Adrenal gland (tissue), 12 donors: Measurements from ENCODE around the gene RER1. TPM values are rescaled to one million over a fixed set of nuclear protein-coding genes. Genes with fewer than 3 reads are reported as not detected.
A peak's percentile ranks its signal among the peaks of the same experiment; 100 is the strongest.

Experiments
- DNase-seq, 7 donors: peaks; one replicate each; pipeline ENCODE4 v3.0.0-alpha.2; 2019 to 2020
- H3K27ac ChIP-seq, 5 donors: fragments of 200-600 bp; sonication (generic) in 4 of 5; 1 replicate in 3 of 5; 2 replicates in 2 of 5; pipeline versions ENCODE4 v1.5.1 to v1.8.0; 2016 to 2020; ENCODE audit warnings: mild to moderate bottlenecking in 1 of 5
- H3K27me3 ChIP-seq: fragments of 200-600 bp; 2 replicates; pipeline ENCODE4 v1.8.0; 2021
- H3K36me3 ChIP-seq, 2 donors: fragments of 200-600 bp; replicated peaks in 1 of 2; 1 replicate in 1 of 2; 2 replicates in 1 of 2; pipeline versions ENCODE4 v1.5.1 to v1.8.0; 2018 to 2022
- H3K4me1 ChIP-seq, 2 donors: fragments of 200-600 bp; replicated peaks in 1 of 2; 1 replicate in 1 of 2; 2 replicates in 1 of 2; pipeline versions ENCODE4 v1.5.1 to v1.8.0; 2018 to 2021
- H3K4me3 ChIP-seq, 4 donors: fragments of 200-600 bp; sonication (generic) in 3 of 4; one replicate each; pipeline ENCODE4 v1.5.1; 2016 to 2018
- H3K9me3 ChIP-seq, 3 donors: fragments of 200-600 bp; sonication (generic) in 1 of 3; replicated peaks in 1 of 3; 1 replicate in 2 of 3; 2 replicates in 1 of 3; pipeline versions ENCODE4 v1.5.1 to v1.8.0; 2016 to 2021
- CTCF ChIP-seq, 6 experiments: fragments of 450-650 bp in 4 of 6; fragments of 200-600 bp in 2 of 6; sonication (generic) in 1 of 6; IDR thresholded peaks; 1 replicate in 5 of 6; 2 replicates in 1 of 6; pipeline versions ENCODE4 v1.5.1 to v1.8.0; 2016 to 2021; ENCODE audit warnings: antibody characterized with exemption in 6 of 6, mild to moderate bottlenecking in 2 of 6, moderate library complexity in 1 of 6
- POLR2A ChIP-seq, 2 donors: fragments of 450-650 bp; IDR thresholded peaks; one replicate each; pipeline ENCODE4 v1.6.1; 2017; ENCODE audit warnings: antibody characterized with exemption in 2 of 2, mild to moderate bottlenecking in 2 of 2, moderate library complexity in 1 of 2
- WGBS, 4 donors: extraction: QIAGEN DNeasy Blood & Tissue Kit in 2 of 4; methylation state at CpG; one replicate each; pipeline versions ENCODE4 v1.1.5 to v1.1.7; 2013 to 2017; 5-methylcytosine and 5-hydroxymethylcytosine counted together
- intact Hi-C, 2 donors: fragments of 100-400 bp; cut with DNase I; formaldehyde crosslinking; loops; one replicate each; pipeline versions ENCODE4 v1.14.1 to v1.15.0; 2022 to 2023
- polyA plus RNA-seq, 3 donors: library from polyadenylated mRNA; stranded (reverse); fragments of 200-250 nt in 2 of 3; fragments of 350-450 nt in 1 of 3; fragmentation: Illumina TruSeq in 1 of 3; extraction: RNeasy Lipid Tissue Mini Kit (QIAGEN cat#74804) in 1 of 3; gene quantifications; one replicate each; pipeline ENCODE4 v1.2.3, GENCODE V29; 2013 to 2014
- total RNA-seq, 9 donors: library from RNA; depleted of rRNA in 4 of 9; stranded (reverse); fragments of >200 nt in 4 of 9; fragments of 120-200 nt in 1 of 9; fragmentation: NEBNext Ultra II Directional in 1 of 9; extraction: Animal tissue kit (Norgen Biotek cat#: 25700) in 1 of 9; gene quantifications; one replicate each; pipeline versions ENCODE4 v1.1.0 to v1.2.4, GENCODE V29; 2013 to 2023
- donor health status: healthy with polysubstance abuse.
- donor health status: Bipolar disorder and iron deficiency.
- donor health status: DM: yes; HTN: yes; CAD: no.
- donor health status: DM: no; HTN: no; CAD: no.
- donor health status: DM: no; HTN: no; CAD: no.
- donor health status: DM: yes; HTN: yes; CAD: no.

RER1 gene
- total and polyA plus RNA-seq, 12 donors: 106 to 345 (median 167) TPM

GRCh38 chr1:2385606-2386280, 5.9 kb upstream of the RER1 start:
- H3K4me1 ChIP-seq: peaks cover 2 to 10% of the 10 kb centered on the region in 2 donors
- H3K27ac ChIP-seq: no peak overlapping the region
- no peak overlapping the region for H3K4me3 ChIP-seq
- TF ChIP-seq CTCF (IDR thresholded peaks at IDR 0.05) (no peak), POLR2A (IDR thresholded peaks at IDR 0.05) (no peak)
- intact Hi-C loops: no loop called here
- H3K27me3 ChIP-seq: no peaks in the 10 kb centered on the region
- 89 to 98% (median 90%) methylated on average over 13 to 19 of the region's 19 CpGs for WGBS, 4 donors
- H3K36me3 ChIP-seq: peaks cover 0 to 7% of the 10 kb centered on the region in 2 donors
- DNase-seq: peak in 4 of 7 donors; percentile 0 to 54 (median 17)
- H3K9me3 ChIP-seq: no peaks in the 10 kb centered on the region

DNA sequence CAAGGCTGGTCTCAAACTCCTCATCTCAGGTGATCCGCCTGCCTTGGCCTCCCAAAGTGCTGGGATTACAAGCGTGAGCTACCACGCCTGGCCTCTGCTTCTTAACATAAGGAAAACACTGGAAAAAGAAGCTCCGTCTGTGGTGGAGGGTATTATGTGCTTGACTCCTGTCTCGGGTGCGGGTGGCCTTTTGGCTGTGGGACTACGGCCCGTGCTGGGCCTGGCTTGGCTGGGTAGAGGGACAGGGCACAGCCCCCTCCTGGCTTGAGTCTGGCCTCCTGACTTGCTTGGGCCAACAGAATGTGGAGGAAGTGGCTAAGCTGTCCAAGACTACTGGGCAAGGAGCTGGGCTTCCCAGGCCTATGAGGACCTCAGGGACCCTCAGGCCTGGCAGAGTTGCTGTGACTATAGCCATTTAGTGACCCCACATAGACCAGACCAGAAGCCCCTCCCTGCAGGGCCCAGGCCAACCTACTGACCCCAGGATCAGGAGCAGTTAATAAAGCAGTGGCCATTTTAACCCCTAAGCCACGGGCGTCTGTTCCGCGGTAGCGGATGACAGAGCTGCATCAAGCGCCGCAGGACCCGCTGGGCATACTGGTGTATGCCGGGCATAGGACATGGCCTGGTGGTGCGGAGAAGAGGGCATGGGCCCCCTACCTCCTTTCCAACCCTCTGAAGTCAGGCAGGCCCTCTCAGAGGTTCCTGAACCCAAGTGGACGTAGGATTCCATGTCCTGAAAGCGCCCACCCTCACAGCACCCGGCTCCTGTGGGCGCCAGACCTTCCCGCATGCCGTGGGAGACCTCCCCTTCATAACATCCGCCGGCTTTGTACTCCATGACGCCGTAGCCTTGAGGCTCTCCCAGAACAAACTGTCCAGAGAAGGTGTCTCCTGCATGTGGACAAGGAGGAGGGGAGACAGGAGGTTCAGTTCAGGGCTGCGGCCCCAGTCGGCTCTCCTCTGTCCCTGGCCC, 4.7 kb upstream of the RER1 start:
- H3K36me3 ChIP-seq: peaks cover 0 to 7% of the 10 kb centered on the region in 2 donors
- H3K9me3 ChIP-seq: no peaks in the 10 kb centered on the region
- no peak overlapping the region for H3K27ac ChIP-seq
- peak in 5 of 7 donors; percentile 0 to 49 (median 12) for DNase-seq
- intact Hi-C loops: no loop called here
- no peaks in the 10 kb centered on the region for H3K27me3 ChIP-seq
- TF ChIP-seq POLR2A (IDR thresholded peaks at IDR 0.05) (no peak), CTCF (IDR thresholded peaks at IDR 0.05) (no peak)
- peaks cover 4 to 9% of the 10 kb centered on the region in 2 donors for H3K4me1 ChIP-seq
- H3K4me3 ChIP-seq: no peak overlapping the region
- WGBS, 4 donors: 92 to 96% (median 94%) methylated on average over 21 to 30 of the region's 30 CpGs

- H3K4me1 ChIP-seq: peaks cover 10 to 19% of the 10 kb centered on the region in 2 donors
- peaks cover 0 to 9% of the 10 kb centered on the region in 2 donors for H3K36me3 ChIP-seq
- WGBS, 4 donors: 94 to 96% (median 95%) methylated on average over 32 of the region's 32 CpGs
- peak in 5 of 7 donors; percentile 5 to 52 (median 16) for DNase-seq
- H3K27ac ChIP-seq: no peak overlapping the region
- H3K27me3 ChIP-seq: no peaks in the 10 kb centered on the region
- TF ChIP-seq CTCF (IDR thresholded peaks at IDR 0.05) (no peak), POLR2A (IDR thresholded peaks at IDR 0.05) (no peak)
- H3K9me3 ChIP-seq: no peaks in the 10 kb centered on the region
- H3K4me3 ChIP-seq: no peak overlapping the region
- intact Hi-C loops: no loop called here
Measured at GRCh38 chr1:2388004-2388913, 3.4 kb upstream of the RER1 start.
